Measurements from ENCODE around the gene IGLL1.

GRCh38 chr22:23553924-23554870 lies 25.9 kb downstream of the IGLL1 start:
- TF ChIP-seq CTCF (IDR thresholded peaks at IDR 0.05): no peak
- TF ChIP-seq EZH2 (IDR thresholded peaks at IDR 0.05; ENCODE audit: borderline replicate concordance, insufficient read depth, low read depth, low read length, poor library complexity, severe bottlenecking): no peak

Data from B cell (primary cell).